H1 (cell line): ENCODE measurements around the gene PHRF1. TPM values are rescaled to one million over a fixed set of nuclear protein-coding genes. Genes with fewer than 3 reads are reported as not detected.

Source experiments
- ATF2 ChIP-seq: IDR thresholded peaks from 2 replicates; pipeline ENCODE4 v1.6.1; 2012; ENCODE audit warnings: low read length, inconsistent platforms
- ATF3 ChIP-seq: IDR thresholded peaks from 2 replicates; pipeline ENCODE4 v1.6.1; 2011; ENCODE audit warnings: low read depth, mild to moderate bottlenecking, low read length; ENCODE audit not compliant: insufficient read depth
- BACH1 ChIP-seq: IDR thresholded peaks from 2 replicates; pipeline ENCODE4 v1.6.1; 2012; ENCODE audit warnings: low read length, improper control_type of control experiment
- CBX5 ChIP-seq: fragments of 300-800, 300-1000 bp; sonication (generic); IDR thresholded peaks from 2 replicates; pipeline ENCODE4 v1.7.1; 2016; ENCODE audit warnings: antibody characterized with exemption, low read length, low read depth
- CHD2 ChIP-seq: IDR thresholded peaks from 2 replicates; pipeline ENCODE4 v1.6.1; 2012; ENCODE audit warnings: low read length, improper control_type of control experiment
- CREB1 ChIP-seq: IDR thresholded peaks from 2 replicates; pipeline ENCODE4 v1.6.1; 2012; ENCODE audit warnings: inconsistent platforms
- EP300 ChIP-seq, 2 experiments: IDR thresholded peaks; 1 replicate in 1 of 2; 2 replicates in 1 of 2; pipeline ENCODE4 v1.6.1; 2011 to 2012; ENCODE audit warnings: low read depth in 2 of 2, low read length in 2 of 2, mild to moderate bottlenecking in 2 of 2, borderline replicate concordance in 1 of 2, inconsistent platforms in 1 of 2, moderate library complexity in 1 of 2
- FOSL1 ChIP-seq: IDR thresholded peaks from 2 replicates; pipeline ENCODE4 v1.6.1; 2011; ENCODE audit warnings: mild to moderate bottlenecking, low read depth, low read length, moderate library complexity; ENCODE audit not compliant: insufficient read depth
- GABPA ChIP-seq: IDR thresholded peaks from 2 replicates; pipeline ENCODE4 v1.6.1; 2011; ENCODE audit warnings: mild to moderate bottlenecking, low read length, moderate library complexity, borderline replicate concordance; ENCODE audit not compliant: insufficient read depth
- JUN ChIP-seq: IDR thresholded peaks from 2 replicates; pipeline ENCODE4 v1.6.1; 2011; ENCODE audit warnings: low read depth, mild to moderate bottlenecking, improper control_type of control experiment, low read length
- JUND ChIP-seq: IDR thresholded peaks from 2 replicates; pipeline ENCODE4 v1.6.1; 2011; ENCODE audit warnings: mild to moderate bottlenecking, improper control_type of control experiment, low read length
- RAD21 ChIP-seq, 2 experiments: IDR thresholded peaks in 1 of 2; conservative IDR thresholded peaks in 1 of 2; 2 replicates each; pipeline ENCODE4 v1.6.1; 2011; ENCODE audit warnings: low read depth in 2 of 2, low read length in 2 of 2, improper control_type of control experiment in 1 of 2, inconsistent platforms in 1 of 2, mild to moderate bottlenecking in 1 of 2, moderate library complexity in 1 of 2
- RBBP5 ChIP-seq: IDR thresholded peaks from 2 replicates; pipeline ENCODE4 v1.7.1; 2012; ENCODE audit warnings: low read depth, mild to moderate bottlenecking, inconsistent platforms, low read length, moderate library complexity, borderline replicate concordance
- SIN3A ChIP-seq, 2 experiments: IDR thresholded peaks in 1 of 2; conservative IDR thresholded peaks in 1 of 2; 2 replicates each; pipeline ENCODE4 v1.6.1; 2011 to 2012; ENCODE audit warnings: low read length in 2 of 2, improper control_type of control experiment in 1 of 2, low read depth in 1 of 2, mild to moderate bottlenecking in 1 of 2
- SIRT6 ChIP-seq: IDR thresholded peaks from one replicate; pipeline ENCODE4 v1.7.1; 2012; ENCODE audit warnings: low read length, inconsistent platforms
- TEAD4 ChIP-seq: IDR thresholded peaks from 2 replicates; pipeline ENCODE4 v1.6.1; 2012; ENCODE audit warnings: low read depth, low read length, inconsistent platforms, mixed read lengths
- polyA plus RNA-seq, 7 experiments: library from polyadenylated mRNA; depleted of rRNA in 3 of 7; stranded (reverse) in 5 of 7; unstranded in 2 of 7; fragments of >200 nt in 5 of 7; fragments of 200-250 nt in 2 of 7; gene quantifications; 1 replicate in 5 of 7; 2 replicates in 1 of 7; 4 replicates in 1 of 7; pipeline versions ENCODE4 v1.2.1 to v1.2.3, GENCODE V29; 2011 to 2013; ENCODE audit warnings: missing spikeins in 2 of 7, mixed read lengths in 2 of 7
- total RNA-seq: library from RNA; stranded (reverse); fragmentation: NEBNext Ultra II Directional; extraction: Animal tissue kit (Norgen Biotek cat#: 25700); gene quantifications from 2 replicates; pipeline ENCODE4 v1.2.1, GENCODE V29; 2021
- TF ChIP-seq, protein P1 (sequence below): IDR thresholded peaks from 2 replicates; pipeline ENCODE4 v1.6.1; 2012; ENCODE audit warnings: inconsistent platforms
- TF ChIP-seq, protein P2 (sequence below), 3 experiments: IDR thresholded peaks; 1 replicate in 2 of 3; 2 replicates in 1 of 3; pipeline versions ENCODE4 v1.5.1 to v1.6.1; 2011; ENCODE audit warnings: low read length in 3 of 3, mild to moderate bottlenecking in 3 of 3, inconsistent platforms in 2 of 3, low read depth in 1 of 3, moderate library complexity in 1 of 3; ENCODE audit not compliant: insufficient read depth in 1 of 3; ENCODE audit errors: control extremely low read depth in 1 of 3

The PHRF1 gene
- total and polyA plus RNA-seq, 2 of the 8 experiments (the other 6 are each of a cell fraction or from before 2014, with no cell fraction given) = 13.4 to 37.3 TPM

DNA sequence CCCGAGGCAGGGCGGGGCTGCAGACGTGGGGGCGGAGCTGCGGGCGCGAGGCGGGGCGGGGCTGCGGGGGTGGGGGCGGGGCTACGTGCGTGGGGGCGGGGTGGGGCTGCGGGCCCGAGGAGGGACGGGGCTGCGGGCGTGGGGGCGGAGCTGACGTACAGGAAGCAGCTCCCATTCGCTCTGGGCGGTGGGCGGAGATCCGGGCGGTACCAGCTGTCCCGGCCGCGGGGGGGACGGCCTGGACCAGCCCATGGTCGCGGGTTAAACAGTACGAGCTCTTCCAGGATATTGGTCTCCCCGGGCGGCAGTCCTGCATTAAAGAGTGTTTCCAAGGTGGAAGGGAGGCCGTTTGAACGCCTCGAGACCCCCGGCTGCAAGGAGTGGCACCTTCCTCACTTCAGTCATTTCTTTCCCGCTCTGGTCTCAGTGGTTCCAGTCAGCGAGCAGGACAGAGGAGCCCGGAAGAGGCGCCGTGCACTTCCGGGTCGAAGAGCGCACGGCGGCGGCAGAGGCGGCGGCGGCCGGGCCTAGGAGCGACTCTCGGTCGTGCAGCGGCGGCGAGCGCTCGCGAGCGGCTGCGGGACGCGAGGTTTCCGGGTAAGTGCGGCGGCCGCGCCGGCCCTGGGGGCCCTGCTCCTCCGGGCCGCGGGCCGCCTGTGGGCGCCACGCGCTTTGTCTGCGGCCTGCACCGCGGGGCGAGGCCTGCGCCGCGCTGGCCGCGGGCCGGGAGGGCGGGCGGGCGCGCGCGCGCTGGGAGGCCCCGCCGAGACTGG is at the start of gene PHRF1 (continued):
- TF ChIP-seq BACH1 (no peak), CBX5 (no peak), CREB1 (no peak), ATF3 (no peak), FOSL1 (no peak), SIRT6 (no peak), JUN (no peak), JUND (peak; percentile 99), RBBP5 (peak; percentile 40; the same call in 1 of the 2 replicates), GABPA (peak; percentile 94; the same call in 1 of the 2 replicates), EP300 (IDR thresholded peaks at IDR 0.05; ENCODE audit: borderline replicate concordance in 1 of 2, low read depth in 2 of 2, low read length in 2 of 2) (peak in 1 of 2 experiments; percentile 99; a peak in 2 of 3 replicates), ATF2 (0 out of 2 replicates have a peak, but pooled peaks have one; percentile 38), SIN3A (conservative IDR thresholded peaks at IDR 0.05 in 1 of 2, IDR thresholded peaks at IDR 0.05 in 1 of 2; ENCODE audit: low read depth in 1 of 2, low read length in 2 of 2) (peak; percentile 69 to 88; a peak in 1 of 4 replicates), RAD21 (IDR thresholded peaks at IDR 0.05 in 1 of 2, conservative IDR thresholded peaks at IDR 0.05 in 1 of 2; ENCODE audit: low read depth in 2 of 2, low read length in 2 of 2) (no peak; a peak in 1 of 4 replicates), CHD2 (peak; percentile 67; the same call in 1 of the 2 replicates), TEAD4 (no peak)
- TF ChIP-seq, protein P1, sequence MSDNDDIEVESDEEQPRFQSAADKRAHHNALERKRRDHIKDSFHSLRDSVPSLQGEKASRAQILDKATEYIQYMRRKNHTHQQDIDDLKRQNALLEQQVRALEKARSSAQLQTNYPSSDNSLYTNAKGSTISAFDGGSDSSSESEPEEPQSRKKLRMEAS = no peak
- TF ChIP-seq, protein P2, sequence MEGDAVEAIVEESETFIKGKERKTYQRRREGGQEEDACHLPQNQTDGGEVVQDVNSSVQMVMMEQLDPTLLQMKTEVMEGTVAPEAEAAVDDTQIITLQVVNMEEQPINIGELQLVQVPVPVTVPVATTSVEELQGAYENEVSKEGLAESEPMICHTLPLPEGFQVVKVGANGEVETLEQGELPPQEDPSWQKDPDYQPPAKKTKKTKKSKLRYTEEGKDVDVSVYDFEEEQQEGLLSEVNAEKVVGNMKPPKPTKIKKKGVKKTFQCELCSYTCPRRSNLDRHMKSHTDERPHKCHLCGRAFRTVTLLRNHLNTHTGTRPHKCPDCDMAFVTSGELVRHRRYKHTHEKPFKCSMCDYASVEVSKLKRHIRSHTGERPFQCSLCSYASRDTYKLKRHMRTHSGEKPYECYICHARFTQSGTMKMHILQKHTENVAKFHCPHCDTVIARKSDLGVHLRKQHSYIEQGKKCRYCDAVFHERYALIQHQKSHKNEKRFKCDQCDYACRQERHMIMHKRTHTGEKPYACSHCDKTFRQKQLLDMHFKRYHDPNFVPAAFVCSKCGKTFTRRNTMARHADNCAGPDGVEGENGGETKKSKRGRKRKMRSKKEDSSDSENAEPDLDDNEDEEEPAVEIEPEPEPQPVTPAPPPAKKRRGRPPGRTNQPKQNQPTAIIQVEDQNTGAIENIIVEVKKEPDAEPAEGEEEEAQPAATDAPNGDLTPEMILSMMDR (IDR thresholded peaks at IDR 0.05; ENCODE audit: control extremely low read depth in 1 of 3, insufficient read depth in 1 of 3, low read depth in 1 of 3, low read length in 3 of 3) = no peak
